K562 (cell line): ENCODE measurements around the gene VAMP8. TPM values are rescaled to one million over a fixed set of nuclear protein-coding genes. Genes with fewer than 3 reads are reported as not detected.

Experiments used
- ARID1B ChIP-seq: fragments of 450-650 bp; IDR thresholded peaks from 2 replicates; pipeline ENCODE4 v1.6.1; 2016; ENCODE audit warnings: antibody characterized with exemption, mild to moderate bottlenecking, inconsistent platforms
- ARNT ChIP-seq, 2 experiments: fragments of 450-650 bp; IDR thresholded peaks; 2 replicates each; pipeline ENCODE4 v1.6.1; 2016; ENCODE audit warnings: mild to moderate bottlenecking in 1 of 2
- C11orf30 ChIP-seq: fragments of 450-650 bp; IDR thresholded peaks from 2 replicates; pipeline ENCODE4 v1.6.1; 2016; ENCODE audit warnings: low read depth, mild to moderate bottlenecking
- CHD1 ChIP-seq: fragments of 200-600 bp; sonication (generic); IDR thresholded peaks from one replicate; pipeline ENCODE4 v1.6.1; 2012; ENCODE audit warnings: mild to moderate bottlenecking, moderate library complexity, low read length, inconsistent platforms
- FOXJ3 ChIP-seq: sonication (generic); formaldehyde crosslinking; IDR thresholded peaks from 2 replicates; pipeline ENCODE4 v1.4.0; 2020; ENCODE audit warnings: mild to moderate bottlenecking, missing genetic modification reagents
- MED1 ChIP-seq: sonication (generic); formaldehyde crosslinking; IDR thresholded peaks from 2 replicates; pipeline ENCODE4 v1.8.1; 2023; ENCODE audit warnings: missing genetic modification reagents, borderline replicate concordance
- MXD1 ChIP-seq: fragments of 250-450 bp; sonication (Bioruptor Pico); IDR thresholded peaks from 2 replicates; pipeline ENCODE4 v1.8.0; 2021; ENCODE audit warnings: borderline replicate concordance, mild to moderate bottlenecking, moderate library complexity; ENCODE audit not compliant: poor library complexity, severe bottlenecking
- NFE2 ChIP-seq: IDR thresholded peaks from 2 replicates; pipeline ENCODE4 v1.6.1; 2014; ENCODE audit warnings: antibody characterized with exemption, low read depth
- PCBP2 ChIP-seq: fragments of 200-400 bp; formaldehyde crosslinking; IDR thresholded peaks from 2 replicates; pipeline ENCODE4 v1.6.1; 2018; ENCODE audit warnings: low read length, low read depth, mild to moderate bottlenecking, moderate library complexity; ENCODE audit not compliant: poor library complexity, severe bottlenecking
- RCOR1 ChIP-seq, 2 experiments: IDR thresholded peaks; 2 replicates each; pipeline ENCODE4 v1.6.1; 2012; ENCODE audit warnings: low read depth in 2 of 2, low read length in 2 of 2, borderline replicate concordance in 1 of 2, improper control_type of control experiment in 1 of 2
- SMC3 ChIP-seq: conservative IDR thresholded peaks from 2 replicates; pipeline ENCODE4 v1.6.1; 2011; ENCODE audit warnings: low read depth, low read length, improper control_type of control experiment; ENCODE audit not compliant: insufficient read depth
- STAT5B ChIP-seq: fragments of 250-450 bp; sonication (Bioruptor Pico); IDR thresholded peaks from 2 replicates; pipeline ENCODE4 v1.8.0; 2021; ENCODE audit warnings: mild to moderate bottlenecking, inconsistent platforms
- TAF7 ChIP-seq: fragments of 450-650 bp; IDR thresholded peaks from 2 replicates; pipeline ENCODE4 v1.6.1; 2016; ENCODE audit warnings: missing genetic modification characterization, missing compliant biosample characterization
- TBL1XR1 ChIP-seq, 2 experiments: IDR thresholded peaks; 2 replicates each; pipeline ENCODE4 v1.6.1; 2012; ENCODE audit warnings: improper control_type of control experiment in 2 of 2, low read length in 2 of 2, mild to moderate bottlenecking in 1 of 2
- XRCC5 ChIP-seq: fragments of 200-400 bp; formaldehyde crosslinking; IDR thresholded peaks from 2 replicates; pipeline ENCODE4 v1.6.1; 2017; ENCODE audit warnings: low read depth, mild to moderate bottlenecking, low read length
- ZC3H11A ChIP-seq: IDR thresholded peaks from 2 replicates; pipeline ENCODE4 v1.6.1; 2012; ENCODE audit warnings: low read depth, low read length, improper control_type of control experiment
- ZFP1 ChIP-seq: fragments of 450-650 bp; formaldehyde crosslinking; IDR thresholded peaks from 2 replicates; pipeline ENCODE4 v1.4.0; 2020; ENCODE audit warnings: mild to moderate bottlenecking, mixed read lengths
- ZFX ChIP-seq: sonication (generic); formaldehyde crosslinking; IDR thresholded peaks from 2 replicates; pipeline ENCODE4 v1.8.0; 2022; ENCODE audit warnings: mild to moderate bottlenecking, missing genetic modification reagents, moderate library complexity
- ZNF512 ChIP-seq: IDR thresholded peaks from 2 replicates; pipeline ENCODE4 v1.6.1; 2016; ENCODE audit warnings: missing genetic modification characterization, missing compliant biosample characterization
- ZNF696 ChIP-seq: fragments of 250-450 bp; sonication (Bioruptor Pico); conservative IDR thresholded peaks from 2 replicates; pipeline ENCODE4 v1.4.0; 2020; ENCODE audit warnings: mild to moderate bottlenecking, moderate library complexity
- polyA plus RNA-seq, 8 experiments: library from polyadenylated mRNA; depleted of rRNA in 4 of 8; stranded (reverse) in 5 of 8; unstranded in 3 of 8; fragments of >200 nt; fragmentation: Nextera tagmentation in 2 of 8; fragmentation: Illumina TruSeq in 1 of 8; extraction: Ambion mirVana in 2 of 8; extraction: Trizol in 1 of 8; gene quantifications; 2 replicates each; pipeline versions ENCODE4 v1.2.1 to v1.2.3, GENCODE V29; 2011 to 2014; ENCODE audit warnings: inconsistent platforms in 1 of 8, missing spikeins in 1 of 8
- total RNA-seq, 7 experiments: library from RNA; depleted of rRNA in 6 of 7; stranded (reverse); fragments of >200 nt in 6 of 7; fragmentation: Illumina TruSeq in 2 of 7; extraction: Trizol in 2 of 7; gene quantifications; 2 replicates each; pipeline versions ENCODE4 v1.2.1 to v1.2.3, GENCODE V29; 2011 to 2021; ENCODE audit warnings: low replicate concordance in 1 of 7

VAMP8 gene
- total and polyA plus RNA-seq, 9 of the 15 experiments (the other 6 are each of a cell fraction or from before 2014, with no cell fraction given), result 107 to 571 (median 248) TPM

DNA sequence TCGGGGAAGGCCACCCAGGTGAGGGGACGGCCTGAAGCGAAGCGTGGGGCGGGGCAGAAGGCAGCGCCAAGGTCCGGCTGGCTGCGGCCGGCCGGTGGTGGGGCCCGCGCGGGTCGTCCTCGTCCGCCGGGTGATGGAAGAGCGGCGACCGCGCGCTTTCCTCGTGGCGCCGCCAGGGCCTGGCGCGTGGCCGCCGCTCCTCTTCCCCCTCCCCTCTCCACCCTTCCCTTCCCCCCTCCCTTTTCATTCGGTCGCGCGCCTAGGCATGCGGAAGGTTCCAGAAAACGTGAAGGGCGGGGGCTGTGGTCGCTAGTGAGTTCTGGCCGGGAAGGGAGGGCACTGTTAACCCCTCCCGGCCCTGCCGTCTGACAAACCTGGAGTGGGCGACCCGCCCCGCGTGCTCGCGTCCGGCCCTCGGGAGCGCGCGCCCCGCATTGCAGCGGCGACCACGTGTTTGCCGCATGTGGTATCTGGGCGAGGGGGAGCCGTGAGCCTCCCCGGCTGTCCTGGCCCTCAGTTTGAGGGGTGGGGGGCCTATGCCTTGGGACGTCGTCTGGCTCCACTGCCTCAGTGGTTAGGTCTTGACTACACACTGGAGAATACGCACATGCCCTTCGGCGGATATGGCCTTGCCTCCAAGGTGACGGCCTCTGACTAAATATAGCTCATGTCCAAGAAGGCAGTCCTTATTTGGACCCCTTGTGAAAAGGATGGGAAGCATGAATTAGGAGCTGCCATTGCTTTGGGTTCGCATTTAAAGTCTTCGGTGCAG, 37.8 kb upstream of the VAMP8 start (continued):
- TF ChIP-seq MXD1 (CRISPR knock-in tag) (peak; percentile 91), ZNF696 (no peak), RCOR1 (IDR thresholded peaks at IDR 0.05; ENCODE audit: borderline replicate concordance in 1 of 2, low read depth in 2 of 2, low read length in 2 of 2) (no peak), STAT5B (CRISPR knock-in tag) (no peak), SMC3 (0 out of 2 replicates have a peak, but pooled peaks have one; percentile 29), ZC3H11A (no peak), MED1 (0 out of 2 replicates have a peak, but pooled peaks have one; percentile 88), PCBP2 (peak; percentile 99), NFE2 (no peak), C11orf30 (no peak), ZFX (peak; percentile 7; the same call in 1 of the 2 replicates), ARNT (IDR thresholded peaks at IDR 0.05) (no peak), TAF7 (no peak), TBL1XR1 (IDR thresholded peaks at IDR 0.05; ENCODE audit: low read length in 2 of 2) (peak in 1 of 2 experiments; percentile 75; a peak in 2 of 4 replicates), ZFP1 (CRISPR knock-in tag) (no peak), ZNF512 (tag) (no peak), CHD1 (peak; percentile 22), XRCC5 (peak; percentile 67; the same call in 1 of the 2 replicates), FOXJ3 (CRISPR knock-in tag) (no peak), ARID1B (0 out of 2 replicates have a peak, but pooled peaks have one; percentile 17)
